H9 (cell line): ENCODE measurements around the gene HSD17B8. TPM values are rescaled to one million over a fixed set of nuclear protein-coding genes. Genes with fewer than 3 reads are reported as not detected.

ENCODE experiments used
- DNase-seq: peaks from one replicate; pipeline ENCODE4 v3.0.0-alpha.2; 2017
- H2AFZ ChIP-seq: one replicate; pipeline ENCODE4 v1.6.1; 2013; ENCODE audit warnings: mild to moderate bottlenecking, low read length, control low read depth, moderate library complexity
- H2AK5ac ChIP-seq: 2 replicates; pipeline ENCODE4 v1.6.1; 2013; ENCODE audit warnings: low read length, control low read depth, mixed read lengths; ENCODE audit not compliant: insufficient read length
- H2BK120ac ChIP-seq: one replicate; pipeline ENCODE4 v1.6.1; 2013; ENCODE audit warnings: low read depth, mild to moderate bottlenecking, low read length, control low read depth, inconsistent platforms; ENCODE audit not compliant: poor library complexity, severe bottlenecking
- H2BK12ac ChIP-seq: 2 replicates; pipeline ENCODE4 v1.6.1; 2013; ENCODE audit warnings: low read length, control low read depth, mixed read lengths, low read depth; ENCODE audit not compliant: insufficient read length
- H2BK15ac ChIP-seq: 2 replicates; pipeline ENCODE4 v1.6.1; 2013; ENCODE audit warnings: low read depth, low read length, control low read depth
- H2BK20ac ChIP-seq: one replicate; pipeline ENCODE4 v1.6.1; 2013; ENCODE audit warnings: low read depth, mild to moderate bottlenecking, low read length, control low read depth, inconsistent platforms; ENCODE audit not compliant: poor library complexity, severe bottlenecking
- H2BK5ac ChIP-seq: 2 replicates; pipeline ENCODE4 v1.6.1; 2013; ENCODE audit warnings: low read length, control low read depth, mixed read lengths; ENCODE audit not compliant: insufficient read length
- H3K14ac ChIP-seq: 2 replicates; pipeline ENCODE4 v1.6.1; 2013; ENCODE audit warnings: low read length, control low read depth; ENCODE audit not compliant: insufficient read depth
- H3K18ac ChIP-seq: 2 replicates; pipeline ENCODE4 v1.6.1; 2013; ENCODE audit warnings: low read depth, mild to moderate bottlenecking, mixed read lengths, low read length, control low read depth; ENCODE audit not compliant: insufficient read length
- H3K23ac ChIP-seq: 2 replicates; pipeline ENCODE4 v1.6.1; 2013; ENCODE audit warnings: low read length, control low read depth, mixed read lengths, low read depth; ENCODE audit not compliant: insufficient read length
- H3K23me2 ChIP-seq: 2 replicates; pipeline ENCODE4 v1.6.1; 2013; ENCODE audit warnings: low read depth, mild to moderate bottlenecking, mixed read lengths, low read length, control low read depth; ENCODE audit not compliant: insufficient read length, poor library complexity, severe bottlenecking
- H3K27ac ChIP-seq: 2 replicates; pipeline ENCODE4 v1.5.1; 2013; ENCODE audit warnings: low read length, control low read depth, mixed read lengths, low read depth; ENCODE audit not compliant: insufficient read length
- H3K27me3 ChIP-seq: 2 replicates; pipeline ENCODE4 v1.6.1; 2013; ENCODE audit warnings: low read length, control low read depth, inconsistent platforms; ENCODE audit not compliant: insufficient read depth
- H3K4ac ChIP-seq: 2 replicates; pipeline ENCODE4 v1.6.1; 2013; ENCODE audit warnings: low read depth, mild to moderate bottlenecking, control low read depth, inconsistent platforms, low read length, moderate library complexity
- H3K4me1 ChIP-seq: 2 replicates; pipeline ENCODE4 v1.6.1; 2013; ENCODE audit warnings: low read length, control low read depth, inconsistent platforms; ENCODE audit not compliant: insufficient read depth
- H3K4me2 ChIP-seq: 2 replicates; pipeline ENCODE4 v1.6.1; 2013; ENCODE audit warnings: low read length, control low read depth, mixed read lengths; ENCODE audit not compliant: insufficient read length, insufficient read depth
- H3K56ac ChIP-seq: 2 replicates; pipeline ENCODE4 v1.6.1; 2013; ENCODE audit warnings: low read depth, mild to moderate bottlenecking, mixed read lengths, low read length, control low read depth; ENCODE audit not compliant: insufficient read length
- H3K79me1 ChIP-seq: 2 replicates; pipeline ENCODE4 v1.6.1; 2013; ENCODE audit warnings: low read depth, mild to moderate bottlenecking, moderate library complexity, low read length, control low read depth, inconsistent platforms; ENCODE audit not compliant: insufficient read depth, poor library complexity, severe bottlenecking
- H3K79me2 ChIP-seq: 2 replicates; pipeline ENCODE4 v1.6.1; 2013; ENCODE audit warnings: low read length, control low read depth, inconsistent platforms; ENCODE audit not compliant: insufficient read depth
- H3K9ac ChIP-seq: 2 replicates; pipeline ENCODE4 v1.6.1; 2013; ENCODE audit warnings: low read length, control low read depth, mixed read lengths; ENCODE audit not compliant: insufficient read length; ENCODE audit errors: extremely low read depth
- H3K9me3 ChIP-seq: one replicate; pipeline ENCODE4 v1.6.1; 2013; ENCODE audit warnings: low read depth, low read length, inconsistent platforms; ENCODE audit not compliant: control insufficient read depth
- H3T11ph ChIP-seq: one replicate; pipeline ENCODE4 v1.6.1; 2013; ENCODE audit warnings: mild to moderate bottlenecking, low read length, control low read depth, inconsistent platforms
- H4K20me1 ChIP-seq: one replicate; pipeline ENCODE4 v1.6.1; 2013; ENCODE audit not compliant: control insufficient read depth, insufficient read length, insufficient read depth
- H4K5ac ChIP-seq: 2 replicates; pipeline ENCODE4 v1.6.1; 2013; ENCODE audit warnings: low read depth, mild to moderate bottlenecking, mixed read lengths, low read length, control low read depth; ENCODE audit not compliant: insufficient read length
- H4K8ac ChIP-seq: replicated peaks from 2 replicates; pipeline ENCODE4 v1.6.1; 2013; ENCODE audit warnings: low read length, control low read depth, mixed read lengths, low read depth; ENCODE audit not compliant: insufficient read length
- H4K91ac ChIP-seq: 2 replicates; pipeline ENCODE4 v1.6.1; 2013; ENCODE audit warnings: low read depth, mild to moderate bottlenecking, moderate library complexity, mixed read lengths, low read length, control low read depth; ENCODE audit not compliant: insufficient read length
- H3K27ac Mint-ChIP-seq, 3 experiments: 2 replicates in 2 of 3; 3 replicates in 1 of 3; pipeline ENCODE4 v1.8.0; 2020 to 2021; ENCODE audit warnings: mixed read lengths in 3 of 3, mild to moderate bottlenecking in 1 of 3, moderate library complexity in 1 of 3
- H3K27me3 Mint-ChIP-seq: 2 replicates; pipeline ENCODE4 v1.8.0; 2021; ENCODE audit warnings: low read depth, mild to moderate bottlenecking, moderate library complexity, mixed read lengths
- H3K36me3 Mint-ChIP-seq, 3 experiments: 2 replicates in 2 of 3; 3 replicates in 1 of 3; pipeline ENCODE4 v1.8.0; 2020 to 2021; ENCODE audit warnings: low read depth in 3 of 3, mixed read lengths in 3 of 3; ENCODE audit not compliant: insufficient read depth in 1 of 3
- H3K4me1 Mint-ChIP-seq, 2 experiments: 2 replicates each; pipeline ENCODE4 v1.8.0; 2020; ENCODE audit warnings: mixed read lengths in 2 of 2
- H3K4me3 Mint-ChIP-seq, 2 experiments: 2 replicates in 1 of 2; 3 replicates in 1 of 2; pipeline ENCODE4 v1.8.0; 2020 to 2021; ENCODE audit warnings: mild to moderate bottlenecking in 2 of 2, mixed read lengths in 2 of 2, moderate library complexity in 1 of 2
- H3K9me3 Mint-ChIP-seq, 2 experiments: 2 replicates in 1 of 2; 3 replicates in 1 of 2; pipeline ENCODE4 v1.8.0; 2020; ENCODE audit warnings: mild to moderate bottlenecking in 2 of 2, mixed read lengths in 2 of 2, moderate library complexity in 1 of 2
- CTCF ChIP-seq: fragments of 200-600 bp; sonication (generic); conservative IDR thresholded peaks from 3 replicates; pipeline ENCODE4 v1.8.0; 2021; ENCODE audit warnings: antibody characterized with exemption, mild to moderate bottlenecking
- WGBS: extraction: QIAGEN DNeasy Blood & Tissue Kit; methylation state at CpG from one replicate; pipeline ENCODE4 v1.1.7; 2013; ENCODE audit warnings: missing lambda C conversion rate, low lambda C conversion rate, mixed read lengths; ENCODE audit not compliant: insufficient read length; ENCODE audit errors: extremely low coverage; 5-methylcytosine and 5-hydroxymethylcytosine counted together
- total RNA-seq: library from RNA; stranded (reverse); gene quantifications from 2 replicates; pipeline ENCODE4 v1.2.1, GENCODE V29; 2021

The HSD17B8 gene
- total RNA-seq, 1 experiment from 2014 or later, result 7.1 TPM

DNA sequence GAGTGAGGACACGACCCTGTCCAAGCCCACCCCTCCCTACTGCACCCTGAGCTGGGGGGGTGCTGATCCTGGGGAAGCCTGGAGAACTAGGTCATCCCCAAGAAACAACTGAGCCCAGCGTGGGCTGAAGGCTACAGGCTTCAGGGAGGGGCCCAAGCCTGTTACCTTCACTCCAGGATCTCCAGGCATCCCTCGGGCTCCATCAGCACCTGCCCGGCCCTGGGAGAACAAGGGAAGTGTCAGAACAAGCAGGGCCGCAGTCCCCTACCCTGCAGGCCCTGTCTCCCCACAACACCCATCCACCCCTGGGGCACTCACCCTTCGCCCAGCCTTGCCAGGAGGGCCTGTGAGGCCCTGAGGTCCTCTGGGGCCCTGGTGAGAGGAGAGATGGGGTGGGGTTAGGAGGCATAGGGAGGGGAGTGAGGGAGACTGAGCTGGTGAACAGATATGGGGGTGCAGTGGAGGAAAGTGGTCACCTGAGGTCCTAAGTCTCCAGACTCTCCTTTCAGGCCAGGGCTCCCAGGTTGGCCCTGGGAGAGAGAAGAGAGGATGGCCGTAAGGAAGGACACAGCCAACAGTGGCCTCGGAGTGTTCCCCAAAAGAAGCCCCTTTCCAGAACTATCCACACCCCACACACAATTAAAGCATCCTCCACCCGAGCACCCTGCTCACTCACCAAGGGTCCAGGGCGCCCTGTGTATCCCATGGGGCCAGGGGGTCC is 25.5 kb upstream of the HSD17B8 start:
- Histone ChIP-seq H2BK20ac (no peak overlapping the region), H2AFZ (no peak overlapping the region), H4K8ac (no peak overlapping the region), H3K4ac (no peak overlapping the region), H3K4me2 (no peak overlapping the region), H3K56ac (no peak overlapping the region), H3K18ac (no peak overlapping the region), H3K27ac (no peak overlapping the region), H3T11ph (no peak overlapping the region), H4K91ac (no peak overlapping the region), H3K14ac (no peak overlapping the region), H4K5ac (no peak overlapping the region), H3K27me3 (no peaks in the 10 kb centered on the region), H2BK15ac (no peak overlapping the region), H3K79me1 (no peaks in the 10 kb centered on the region), H3K4me1 (no peaks in the 10 kb centered on the region), H3K9me3 (no peaks in the 10 kb centered on the region), H3K23ac (no peak overlapping the region), H3K79me2 (no peaks in the 10 kb centered on the region), H2BK5ac (no peak overlapping the region), H3K9ac (no peak overlapping the region), H4K20me1 (no peaks in the 10 kb centered on the region), H2BK120ac (no peak overlapping the region), H2BK12ac (no peak overlapping the region), H2AK5ac (no peak overlapping the region), H3K23me2 (no peaks in the 10 kb centered on the region)
- H3K27me3 Mint-ChIP-seq, result peaks cover 40% of the 10 kb centered on the region
- no peak for TF ChIP-seq CTCF
- H3K36me3 Mint-ChIP-seq, result peaks cover 0 to 2% (median 0%) of the 10 kb centered on the region in 3 experiments; a peak in 2 of 7 replicates
- no peaks in the 10 kb centered on the region for H3K4me1 Mint-ChIP-seq
- H3K27ac Mint-ChIP-seq, result no peak overlapping the region
- H3K4me3 Mint-ChIP-seq, result no peak overlapping the region; a peak in 1 of 5 replicates
- no CpG with 5 or more reads among the region's 10 CpGs for WGBS
- H3K9me3 Mint-ChIP-seq, result no peaks in the 10 kb centered on the region; a peak in 1 of 5 replicates
- no peak for DNase-seq
